GM12874 (cell line): ENCODE measurements around the gene ARL3.

ENCODE experiments used
- TF ChIP-seq, protein P1 (sequence below): IDR thresholded peaks from 2 replicates; pipeline ENCODE4 v1.5.1; 2011; ENCODE audit warnings: low read depth, mild to moderate bottlenecking, control low read depth, low read length, moderate library complexity; ENCODE audit not compliant: insufficient read depth

Gene ARL3

DNA sequence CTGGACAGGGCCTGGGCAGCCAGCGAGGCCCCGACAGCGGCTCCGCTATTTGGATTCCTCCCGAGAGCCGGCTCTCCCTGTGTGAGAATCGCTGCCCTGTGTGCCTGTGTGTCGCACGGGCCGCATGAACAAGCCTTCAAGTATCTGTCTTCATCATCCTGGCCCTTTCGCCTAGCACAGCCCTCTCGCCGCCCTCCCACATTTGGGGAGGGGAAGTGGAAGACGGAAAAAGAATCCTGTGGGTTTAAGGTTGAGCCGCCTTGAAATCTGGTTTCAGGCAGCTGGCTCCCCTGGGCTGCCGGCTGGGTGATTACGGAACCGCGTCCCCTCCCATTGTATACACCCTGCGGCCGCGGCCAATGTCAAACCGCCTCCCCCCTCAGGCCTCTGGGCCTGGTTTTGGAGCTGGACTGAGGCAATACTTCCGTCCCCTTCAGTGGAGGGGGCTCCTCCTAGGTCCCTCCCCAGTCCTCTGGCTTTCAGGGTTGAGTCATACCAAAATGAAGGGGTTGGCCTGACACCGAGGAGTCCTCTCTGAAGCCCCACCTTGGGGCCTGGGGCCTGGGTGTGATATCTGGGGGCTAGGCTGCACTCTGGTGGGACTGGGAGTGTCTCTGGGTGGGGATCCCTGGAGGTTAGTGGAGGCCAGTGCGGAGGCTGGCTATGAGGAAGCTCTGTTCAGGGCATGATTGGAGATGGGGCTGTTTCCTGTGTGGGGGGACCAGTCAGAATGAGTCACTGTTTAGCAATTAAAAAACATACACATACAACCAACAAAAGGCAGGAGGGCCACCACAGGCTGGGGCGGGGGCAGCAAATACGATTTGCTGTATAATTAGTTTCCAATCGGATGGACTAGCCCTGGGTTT lies 68.2 kb downstream of the ARL3 start:
- TF ChIP-seq, protein P1, sequence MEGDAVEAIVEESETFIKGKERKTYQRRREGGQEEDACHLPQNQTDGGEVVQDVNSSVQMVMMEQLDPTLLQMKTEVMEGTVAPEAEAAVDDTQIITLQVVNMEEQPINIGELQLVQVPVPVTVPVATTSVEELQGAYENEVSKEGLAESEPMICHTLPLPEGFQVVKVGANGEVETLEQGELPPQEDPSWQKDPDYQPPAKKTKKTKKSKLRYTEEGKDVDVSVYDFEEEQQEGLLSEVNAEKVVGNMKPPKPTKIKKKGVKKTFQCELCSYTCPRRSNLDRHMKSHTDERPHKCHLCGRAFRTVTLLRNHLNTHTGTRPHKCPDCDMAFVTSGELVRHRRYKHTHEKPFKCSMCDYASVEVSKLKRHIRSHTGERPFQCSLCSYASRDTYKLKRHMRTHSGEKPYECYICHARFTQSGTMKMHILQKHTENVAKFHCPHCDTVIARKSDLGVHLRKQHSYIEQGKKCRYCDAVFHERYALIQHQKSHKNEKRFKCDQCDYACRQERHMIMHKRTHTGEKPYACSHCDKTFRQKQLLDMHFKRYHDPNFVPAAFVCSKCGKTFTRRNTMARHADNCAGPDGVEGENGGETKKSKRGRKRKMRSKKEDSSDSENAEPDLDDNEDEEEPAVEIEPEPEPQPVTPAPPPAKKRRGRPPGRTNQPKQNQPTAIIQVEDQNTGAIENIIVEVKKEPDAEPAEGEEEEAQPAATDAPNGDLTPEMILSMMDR = no peak

DNA sequence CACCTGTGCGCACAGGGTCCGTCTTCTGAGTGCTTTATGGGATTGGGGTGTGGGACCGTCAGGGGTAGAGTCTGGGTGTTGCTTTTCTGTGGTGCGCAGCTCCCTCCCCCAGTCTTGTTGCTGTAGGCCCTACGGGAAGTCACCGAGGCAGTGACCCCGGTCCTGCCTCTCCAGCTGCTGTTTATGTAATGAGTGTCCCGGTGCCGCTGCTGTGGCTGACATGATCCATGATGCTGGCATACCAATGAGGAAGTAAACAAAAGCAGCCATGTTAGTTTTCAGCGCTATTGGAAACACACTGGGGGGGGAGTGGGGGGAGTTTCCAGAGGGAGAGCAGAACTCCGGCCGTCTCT lies 68.8 kb downstream of the ARL3 start:
- TF ChIP-seq, protein P1 = no peak

DNA sequence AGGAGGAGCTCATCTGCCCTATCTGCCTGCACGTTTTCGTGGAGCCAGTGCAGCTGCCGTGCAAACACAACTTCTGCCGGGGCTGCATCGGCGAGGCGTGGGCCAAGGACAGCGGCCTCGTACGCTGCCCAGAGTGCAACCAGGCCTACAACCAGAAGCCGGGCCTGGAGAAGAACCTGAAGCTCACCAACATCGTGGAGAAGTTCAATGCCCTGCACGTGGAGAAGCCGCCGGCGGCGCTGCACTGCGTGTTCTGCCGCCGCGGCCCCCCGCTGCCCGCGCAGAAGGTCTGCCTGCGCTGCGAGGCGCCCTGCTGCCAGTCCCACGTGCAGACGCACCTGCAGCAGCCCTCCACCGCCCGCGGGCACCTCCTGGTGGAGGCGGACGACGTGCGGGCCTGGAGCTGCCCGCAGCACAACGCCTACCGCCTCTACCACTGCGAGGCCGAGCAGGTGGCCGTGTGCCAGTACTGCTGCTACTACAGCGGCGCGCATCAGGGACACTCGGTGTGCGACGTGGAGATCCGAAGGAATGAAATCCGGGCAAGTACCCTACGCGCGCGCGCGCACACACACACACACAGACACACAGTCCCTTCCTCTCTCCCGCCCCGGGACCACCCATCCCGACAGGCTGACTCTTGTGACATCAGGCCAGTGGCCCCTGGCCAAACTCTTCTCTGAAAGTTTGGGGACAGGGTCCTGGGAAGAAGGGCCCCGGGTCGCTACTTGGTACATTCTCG lies 69.4 kb downstream of the ARL3 start:
- TF ChIP-seq, protein P1 = peak; percentile 78

DNA sequence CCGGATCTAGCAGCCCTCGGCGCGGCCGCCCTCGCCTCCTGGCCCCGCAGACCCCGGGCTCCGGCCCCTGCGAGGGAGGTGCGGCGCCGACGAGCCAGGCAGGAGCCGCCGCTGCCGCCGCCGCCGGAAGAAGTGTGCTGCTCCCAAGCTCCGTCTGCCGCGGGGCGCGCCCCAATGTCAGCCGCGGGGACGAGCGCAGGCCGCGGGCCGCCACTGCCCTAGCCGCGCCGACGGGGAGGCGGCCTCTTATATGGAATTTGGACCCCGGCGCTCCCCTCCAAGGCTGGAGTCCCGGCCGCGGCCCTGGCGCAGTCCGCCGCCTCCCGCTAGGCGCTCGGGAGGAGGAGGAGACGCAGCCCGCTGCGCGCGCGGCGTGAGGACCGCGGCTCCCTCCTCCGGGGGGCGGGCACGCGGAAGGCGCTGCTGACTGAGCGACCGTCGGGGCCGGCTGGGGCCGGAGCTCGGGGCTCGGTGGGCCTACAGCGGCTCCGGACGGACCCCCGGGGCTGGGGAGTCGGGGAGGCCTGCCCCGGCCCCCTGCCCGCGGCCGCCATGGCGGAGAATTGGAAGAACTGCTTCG lies 70.0 kb downstream of the ARL3 start, which contains the start of gene TRIM8:
TRIM8 (plus strand) TSS at position 414 of the 580 bp plus-strand sequence; CDS start at position 553, 139 bp downstream.
- TF ChIP-seq, protein P1 = no peak

DNA sequence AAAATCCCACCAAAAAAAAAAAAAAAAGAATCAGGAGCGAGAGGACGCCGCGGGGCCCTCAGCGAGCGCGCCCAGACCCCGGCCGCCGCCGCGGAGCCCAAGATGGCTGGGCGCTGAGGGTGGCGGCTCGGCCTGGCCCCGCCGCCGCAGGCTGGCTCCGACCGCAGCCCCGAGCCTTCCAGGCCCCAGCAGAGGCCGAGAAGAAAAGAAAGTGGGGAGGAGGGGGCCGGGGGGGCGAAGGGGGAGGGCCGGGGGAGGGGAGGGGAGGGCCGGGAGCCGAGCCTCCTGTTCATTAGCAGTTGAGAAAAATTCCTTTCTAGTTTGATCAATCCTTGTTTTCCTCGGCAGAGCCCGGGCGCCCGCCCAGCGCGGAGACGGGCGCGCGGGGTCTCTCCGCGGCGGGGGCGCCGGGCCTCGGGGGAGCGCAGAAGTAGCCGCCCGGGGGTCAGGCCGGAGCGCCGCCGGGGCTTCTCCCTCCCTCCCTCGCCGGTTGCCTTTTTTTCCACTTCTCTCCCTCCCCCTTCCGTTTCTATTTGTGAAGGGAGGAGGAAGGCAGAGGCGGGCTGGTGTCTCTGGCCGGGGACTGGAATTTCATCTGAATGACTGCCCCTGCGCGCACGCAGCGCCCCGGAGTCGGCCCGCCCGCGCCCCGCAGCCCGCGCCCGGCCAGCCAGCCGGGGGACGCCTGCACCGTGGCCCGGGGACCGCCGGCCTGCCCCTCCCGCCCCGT lies 70.7 kb downstream of the ARL3 start:
- TF ChIP-seq, protein P1 = no peak

DNA sequence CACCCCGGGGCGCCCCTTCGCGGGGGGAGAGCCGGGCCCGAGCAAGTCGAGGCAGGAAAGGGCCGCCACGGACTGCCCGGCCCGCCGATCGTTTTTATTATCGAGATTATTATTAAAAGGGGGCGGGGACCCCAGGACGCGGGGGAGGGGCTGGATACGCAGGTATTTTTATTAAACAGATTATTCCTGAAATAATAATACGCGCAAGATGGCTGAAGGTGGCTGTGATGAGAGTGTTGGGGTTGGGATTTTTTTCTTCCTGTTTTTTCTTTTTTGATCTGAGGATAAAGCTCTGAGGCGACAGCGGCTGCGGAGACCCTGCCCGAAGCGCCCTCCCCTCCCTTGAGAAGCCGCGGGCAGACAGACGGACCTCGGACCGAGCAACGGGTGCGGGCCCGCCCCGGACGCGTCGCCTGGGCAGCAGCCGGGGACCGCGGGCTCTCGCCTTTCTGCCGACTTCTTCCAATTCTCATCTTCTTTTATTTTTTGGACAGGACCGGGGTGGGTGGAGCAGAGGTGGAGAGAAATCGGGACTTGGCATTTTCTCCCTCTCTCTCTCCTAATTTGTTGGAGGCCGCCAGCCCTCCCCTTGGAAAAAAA lies 71.4 kb downstream of the ARL3 start:
- TF ChIP-seq, protein P1 = no peak
